GM10266 (cell line): Measurements from ENCODE around the gene FCMR.

Experiments used
- DNase-seq: peaks from one replicate; pipeline ENCODE4 v3.0.0; 2012; ENCODE audit errors: extremely low spot score
- CTCF ChIP-seq: IDR thresholded peaks from 2 replicates; pipeline ENCODE4 v1.5.1; 2012; ENCODE audit warnings: mild to moderate bottlenecking, low read depth; ENCODE audit not compliant: control insufficient read depth, insufficient read depth; ENCODE audit errors: missing control alignments

FCMR gene

GRCh38 chr1:206898915-206899431, 22.8 kb downstream of the FCMR start:
- no peak for TF ChIP-seq CTCF
- no peak for DNase-seq

GRCh38 chr1:206898089-206898914, 23.4 kb downstream of the FCMR start:
- no peak for DNase-seq

GRCh38 chr1:206897175-206897574, 24.6 kb downstream of the FCMR start, which contains the start of gene IL24:
IL24 (plus strand) TSS chr1:206897443; CDS start chr1:206897833, 390 bp downstream.
- no peak for DNase-seq
- TF ChIP-seq CTCF = no peak

More at GRCh38 chr1:206898089-206898914, 23.4 kb downstream of the FCMR start:
- TF ChIP-seq CTCF = no peak

DNA sequence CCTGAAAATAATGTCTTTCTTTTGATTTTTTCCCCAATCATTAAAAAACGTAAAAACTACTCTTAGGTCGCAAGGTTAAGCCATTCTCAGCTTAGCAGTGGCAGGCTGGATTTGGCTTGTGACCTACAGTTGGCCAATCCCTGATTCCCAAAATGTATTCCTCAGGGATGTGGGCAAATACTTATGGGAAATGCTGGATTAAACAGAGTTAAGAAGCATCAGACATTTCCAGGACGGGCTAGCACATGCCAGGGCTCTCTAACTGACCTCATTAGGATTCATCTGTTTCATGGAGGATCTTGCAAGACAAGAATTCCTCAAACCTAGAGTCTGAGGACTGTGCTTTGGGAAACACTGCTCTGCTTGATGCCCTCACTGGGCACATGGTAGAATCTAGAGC, 25.5 kb downstream of the FCMR start:
- TF ChIP-seq CTCF = no peak
- no peak for DNase-seq

DNA sequence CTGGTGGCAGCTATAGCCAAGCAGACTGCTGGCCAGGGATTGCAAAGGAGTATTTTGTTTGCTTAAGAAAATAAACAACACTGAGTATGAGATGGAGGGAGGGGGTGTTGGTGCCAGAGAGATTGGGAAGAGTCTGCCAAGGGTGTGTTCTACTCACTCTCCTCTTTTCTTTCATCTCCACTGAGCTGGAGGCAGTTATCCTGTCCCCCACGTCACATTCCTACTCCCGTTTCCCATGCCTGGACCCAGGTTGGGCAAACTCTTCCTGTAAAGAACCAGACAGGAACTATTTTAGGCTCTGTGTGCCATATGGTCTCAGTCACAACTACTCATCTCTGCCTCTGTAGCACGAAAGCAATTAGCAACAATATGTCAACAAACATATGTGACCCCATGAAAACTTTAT, 25.9 kb downstream of the FCMR start:
- TF ChIP-seq CTCF = no peak
- no peak for DNase-seq

DNA sequence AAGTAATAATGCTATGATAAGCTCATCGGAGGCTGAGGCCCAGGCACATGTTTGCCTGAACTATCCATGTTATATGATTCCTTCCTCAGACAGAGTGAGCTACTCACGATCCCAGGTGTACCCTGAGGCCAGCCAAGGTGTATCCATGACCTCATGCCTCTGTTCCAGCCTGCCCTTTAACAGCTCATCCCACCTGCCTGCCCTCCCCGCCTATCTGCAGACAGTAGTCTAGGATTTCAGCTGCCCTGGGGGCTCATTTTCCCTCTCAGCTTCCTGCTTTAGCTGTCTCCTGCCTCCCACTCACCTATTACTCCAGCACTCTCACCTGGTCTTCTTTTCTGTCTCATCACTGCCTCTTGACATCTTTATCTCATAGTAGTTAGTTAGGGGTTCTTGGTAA, 26.4 kb downstream of the FCMR start:
- no peak for DNase-seq
- TF ChIP-seq CTCF = no peak

DNA sequence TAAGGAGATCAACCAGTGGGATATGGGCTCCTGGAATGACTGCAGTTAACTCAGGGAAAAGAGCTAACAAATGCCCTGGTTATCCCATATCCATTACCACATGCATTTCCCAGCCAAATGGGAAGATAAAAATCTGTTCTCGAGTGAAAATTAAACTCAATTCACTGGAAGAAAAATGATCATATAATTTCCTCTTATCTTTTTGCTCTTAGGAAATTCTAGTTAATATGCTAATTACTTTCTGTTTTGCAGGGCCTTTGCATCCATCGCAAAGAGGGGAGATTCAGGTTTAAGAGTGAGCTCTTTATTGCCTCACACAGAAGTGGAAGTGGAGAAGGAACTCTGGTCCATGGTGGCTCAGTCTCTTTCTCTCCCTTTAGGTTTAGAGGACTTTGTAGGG, 28.4 kb downstream of the FCMR start:
- no peak for TF ChIP-seq CTCF

More for the DNA sequence above, 28.4 kb downstream of the FCMR start:
- no peak for DNase-seq
